ENCODE measurements around the gene PSMG1.

The PSMG1 gene

GRCh38 chr21:39156024-39156423, 27.2 kb downstream of the PSMG1 start:
- DNase-seq (ENCODE audit: low read depth, low spot score) = peak; percentile 82

- DNase-seq (ENCODE audit: low read depth, low spot score) = no peak
Observed at GRCh38 chr21:39155578-39155977, 27.7 kb downstream of the PSMG1 start.

GRCh38 chr21:39153842-39154241, 29.4 kb downstream of the PSMG1 start:
- no peak for DNase-seq (ENCODE audit: low read depth, low spot score)

GRCh38 chr21:39153373-39153772, 29.9 kb downstream of the PSMG1 start:
- no peak for DNase-seq (ENCODE audit: low read depth, low spot score)

GRCh38 chr21:39152271-39152670, 31.0 kb downstream of the PSMG1 start:
- no peak for DNase-seq (ENCODE audit: low read depth, low spot score)

GRCh38 chr21:39150877-39151276, 32.4 kb downstream of the PSMG1 start:
- DNase-seq (ENCODE audit: low read depth, low spot score) = no peak

- no peak for DNase-seq (ENCODE audit: low read depth, low spot score)
Observed at GRCh38 chr21:39150316-39150715, 32.9 kb downstream of the PSMG1 start.

- DNase-seq (ENCODE audit: low read depth, low spot score) = no peak
Observed at GRCh38 chr21:39149882-39150281, 33.4 kb downstream of the PSMG1 start.

GRCh38 chr21:39148975-39149374, 34.3 kb downstream of the PSMG1 start:
- no peak for DNase-seq (ENCODE audit: low read depth, low spot score)

- no peak for DNase-seq (ENCODE audit: low read depth, low spot score)
Observed at GRCh38 chr21:39144191-39144590, 39.1 kb downstream of the PSMG1 start.

- DNase-seq (ENCODE audit: low read depth, low spot score) = no peak
Observed at GRCh38 chr21:39142972-39143371, 40.3 kb downstream of the PSMG1 start.

- no peak for DNase-seq (ENCODE audit: low read depth, low spot score)
Observed at GRCh38 chr21:39141502-39141901, 41.7 kb downstream of the PSMG1 start.

GRCh38 chr21:39137248-39138178, 45.7 kb downstream of the PSMG1 start:
- peak; percentile 26 for DNase-seq (ENCODE audit: low read depth, low spot score)

- DNase-seq (ENCODE audit: low read depth, low spot score) = peak; percentile 32
Observed at GRCh38 chr21:39136711-39137110, 46.5 kb downstream of the PSMG1 start.

GRCh38 chr21:39136138-39136537, 47.1 kb downstream of the PSMG1 start:
- DNase-seq (ENCODE audit: low read depth, low spot score) = peak; percentile 40

GRCh38 chr21:39134288-39134810, 48.9 kb downstream of the PSMG1 start:
- DNase-seq (ENCODE audit: low read depth, low spot score) = no peak

GRCh38 chr21:39132248-39132647, 51.0 kb downstream of the PSMG1 start:
- DNase-seq (ENCODE audit: low read depth, low spot score) = no peak

- no peak for DNase-seq (ENCODE audit: low read depth, low spot score)
Observed at GRCh38 chr21:39131791-39132190, 51.5 kb downstream of the PSMG1 start.

- DNase-seq (ENCODE audit: low read depth, low spot score) = no peak
Observed at GRCh38 chr21:39127506-39127905, 55.7 kb downstream of the PSMG1 start.

- no peak for DNase-seq (ENCODE audit: low read depth, low spot score)
Observed at GRCh38 chr21:39126486-39126806, 56.8 kb downstream of the PSMG1 start.

- peak; percentile 82 for DNase-seq (ENCODE audit: low read depth, low spot score)
Observed at GRCh38 chr21:39125752-39126485, 57.3 kb downstream of the PSMG1 start.

Data from astrocyte of the hippocampus (primary cell).